ENCODE results near the gene HLCS. TPM values are rescaled to one million over a fixed set of nuclear protein-coding genes. Genes with fewer than 3 reads are reported as not detected.

Gene HLCS
- total RNA-seq, 1 donor = 44.3 TPM

DNA sequence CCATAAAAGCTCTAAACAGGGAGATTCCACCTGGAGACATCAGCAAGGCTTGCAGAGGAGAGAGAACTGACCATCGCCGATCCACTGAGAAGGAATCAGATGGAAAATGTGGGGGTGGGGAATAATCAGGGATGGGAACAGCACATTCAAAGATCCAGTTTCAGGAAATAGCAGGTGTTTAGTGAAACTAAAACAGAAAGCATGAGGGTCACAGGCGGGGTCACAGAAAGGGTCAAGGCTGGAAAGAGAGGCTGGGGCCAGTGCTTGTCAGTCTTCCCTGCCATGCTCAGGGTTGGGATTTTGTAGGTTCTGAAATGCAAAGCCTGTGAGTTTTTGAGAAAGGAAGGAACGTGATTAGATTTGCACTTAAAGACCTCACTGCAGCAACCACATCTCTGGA lies 103.2 kb downstream of the HLCS start:
- DNase-seq (ENCODE audit: low read depth) = no peak
- TF ChIP-seq, protein P1, sequence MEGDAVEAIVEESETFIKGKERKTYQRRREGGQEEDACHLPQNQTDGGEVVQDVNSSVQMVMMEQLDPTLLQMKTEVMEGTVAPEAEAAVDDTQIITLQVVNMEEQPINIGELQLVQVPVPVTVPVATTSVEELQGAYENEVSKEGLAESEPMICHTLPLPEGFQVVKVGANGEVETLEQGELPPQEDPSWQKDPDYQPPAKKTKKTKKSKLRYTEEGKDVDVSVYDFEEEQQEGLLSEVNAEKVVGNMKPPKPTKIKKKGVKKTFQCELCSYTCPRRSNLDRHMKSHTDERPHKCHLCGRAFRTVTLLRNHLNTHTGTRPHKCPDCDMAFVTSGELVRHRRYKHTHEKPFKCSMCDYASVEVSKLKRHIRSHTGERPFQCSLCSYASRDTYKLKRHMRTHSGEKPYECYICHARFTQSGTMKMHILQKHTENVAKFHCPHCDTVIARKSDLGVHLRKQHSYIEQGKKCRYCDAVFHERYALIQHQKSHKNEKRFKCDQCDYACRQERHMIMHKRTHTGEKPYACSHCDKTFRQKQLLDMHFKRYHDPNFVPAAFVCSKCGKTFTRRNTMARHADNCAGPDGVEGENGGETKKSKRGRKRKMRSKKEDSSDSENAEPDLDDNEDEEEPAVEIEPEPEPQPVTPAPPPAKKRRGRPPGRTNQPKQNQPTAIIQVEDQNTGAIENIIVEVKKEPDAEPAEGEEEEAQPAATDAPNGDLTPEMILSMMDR (IDR thresholded peaks at IDR 0.05; ENCODE audit: insufficient read depth, low read length) = no peak
- no peak overlapping the region for H3K4me3 ChIP-seq (ENCODE audit: low read depth, low read length)

DNA sequence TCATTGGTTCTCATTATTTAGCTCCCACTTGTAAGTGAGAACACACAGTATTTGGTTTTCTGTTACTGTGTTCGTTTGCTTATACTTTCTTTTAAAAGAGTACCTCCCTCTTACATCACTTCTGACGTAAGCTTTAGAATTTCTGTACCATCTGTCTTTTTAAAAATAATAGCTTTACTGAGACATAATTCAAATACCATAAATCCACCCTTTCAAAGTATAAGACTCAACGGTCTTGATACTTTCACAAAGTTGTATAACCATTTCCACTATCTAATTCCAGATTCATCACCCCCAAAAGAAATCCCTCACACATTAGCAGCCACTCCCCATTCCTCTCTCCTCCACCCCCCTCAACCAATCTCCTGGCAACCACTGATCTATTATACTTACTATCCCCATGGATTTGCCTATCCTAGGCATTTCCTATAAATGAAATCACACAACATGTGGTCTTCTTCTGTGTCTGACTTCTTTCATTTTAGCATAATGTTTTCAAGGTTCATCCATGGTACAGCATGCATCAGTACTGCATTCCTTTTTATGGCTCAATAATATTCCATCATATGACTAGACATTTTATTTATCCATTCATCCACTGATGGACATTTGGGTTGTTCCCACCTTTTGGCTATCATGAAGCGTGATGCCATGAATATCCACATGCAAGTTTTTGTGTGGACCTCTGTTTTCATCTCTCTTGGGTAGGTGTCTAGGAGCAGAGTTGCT lies 104.7 kb downstream of the HLCS start:
- TF ChIP-seq, protein P1 (IDR thresholded peaks at IDR 0.05; ENCODE audit: insufficient read depth, low read length) = no peak
- H3K4me3 ChIP-seq (ENCODE audit: low read depth, low read length) = no peak overlapping the region
- DNase-seq (ENCODE audit: low read depth) = peak; percentile 18

DNA sequence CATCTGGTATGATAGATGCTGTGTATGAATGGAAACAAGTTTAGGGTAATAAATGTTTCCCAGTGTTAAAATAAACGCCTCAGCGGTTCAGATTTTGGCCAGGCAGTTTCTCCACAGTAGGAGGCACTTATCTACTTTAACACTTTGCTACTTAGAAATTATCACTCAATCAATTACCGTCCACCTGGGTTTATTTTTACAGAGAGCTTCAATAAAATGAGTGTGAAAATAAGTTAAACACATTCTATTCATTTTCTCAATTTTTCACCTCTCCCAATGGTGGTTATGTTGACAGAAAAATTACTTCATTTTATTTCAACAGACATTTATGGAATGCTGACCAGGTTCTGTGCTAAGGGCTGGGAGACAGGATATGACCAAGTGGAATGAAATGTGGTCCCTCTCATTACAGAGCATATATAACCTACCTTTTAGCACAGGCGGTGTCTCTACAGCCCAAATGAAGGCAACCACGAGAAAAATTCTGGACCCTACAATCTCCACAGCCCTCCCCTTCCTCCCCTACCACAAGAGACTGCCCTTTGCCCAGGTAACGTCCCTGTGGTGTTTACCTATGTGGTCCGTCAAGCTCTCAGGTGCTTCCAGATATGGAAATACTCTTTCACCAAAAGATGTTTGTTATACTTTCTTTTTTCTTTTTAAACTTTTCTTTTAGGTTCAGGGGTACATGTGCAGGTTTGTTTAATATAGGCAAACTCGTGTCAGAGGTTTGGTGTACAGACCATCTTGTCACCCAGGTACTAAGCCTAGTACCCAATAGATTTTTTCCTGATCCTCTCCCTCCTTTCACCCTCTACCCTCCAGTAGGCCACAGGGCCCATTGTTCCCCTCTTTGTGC lies 105.5 kb downstream of the HLCS start:
- DNase-seq (ENCODE audit: low read depth) = peak; percentile 63
- TF ChIP-seq, protein P1 (IDR thresholded peaks at IDR 0.05; ENCODE audit: insufficient read depth, low read length) = no peak
- no peak overlapping the region for H3K4me3 ChIP-seq (ENCODE audit: low read depth, low read length)

DNA sequence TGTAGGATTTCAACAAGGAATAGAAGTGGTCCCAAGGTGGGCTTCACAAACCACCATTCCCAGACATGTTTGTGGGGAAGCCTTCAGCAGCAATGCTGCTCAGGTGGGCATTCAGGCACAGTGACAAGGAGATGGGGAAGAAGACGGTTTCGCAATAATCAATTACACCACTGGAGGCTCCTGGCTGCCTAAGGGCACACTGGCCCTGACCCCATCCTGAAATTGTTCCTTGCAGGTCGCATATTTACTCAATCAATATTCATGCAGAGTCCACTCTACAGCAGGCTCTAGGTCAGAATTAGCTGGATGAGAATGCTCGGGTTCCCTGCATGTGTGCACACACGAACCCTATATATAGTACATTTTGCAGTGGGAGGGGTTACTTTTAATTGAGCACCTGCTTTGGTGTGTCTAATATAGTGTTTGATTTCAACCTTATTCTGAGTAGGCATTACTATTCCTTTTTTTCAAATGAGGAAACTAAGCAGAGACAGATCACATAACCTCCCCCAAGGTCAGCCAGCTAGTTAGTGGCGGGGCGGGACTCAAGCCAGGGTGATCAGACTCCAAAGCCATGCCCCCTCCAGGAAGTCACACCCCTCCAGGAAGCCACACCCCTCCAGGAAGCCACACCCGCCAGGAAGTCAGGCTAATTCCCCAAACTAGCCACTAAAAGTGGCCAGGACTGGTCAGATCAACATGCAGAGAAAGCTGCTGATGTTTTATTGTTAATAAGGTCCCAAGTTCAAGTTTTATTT lies 106.5 kb downstream of the HLCS start:
- DNase-seq (ENCODE audit: low read depth) = no peak
- TF ChIP-seq, protein P1 (IDR thresholded peaks at IDR 0.05; ENCODE audit: insufficient read depth, low read length) = no peak
- no peak overlapping the region for H3K4me3 ChIP-seq (ENCODE audit: low read depth, low read length)

DNA sequence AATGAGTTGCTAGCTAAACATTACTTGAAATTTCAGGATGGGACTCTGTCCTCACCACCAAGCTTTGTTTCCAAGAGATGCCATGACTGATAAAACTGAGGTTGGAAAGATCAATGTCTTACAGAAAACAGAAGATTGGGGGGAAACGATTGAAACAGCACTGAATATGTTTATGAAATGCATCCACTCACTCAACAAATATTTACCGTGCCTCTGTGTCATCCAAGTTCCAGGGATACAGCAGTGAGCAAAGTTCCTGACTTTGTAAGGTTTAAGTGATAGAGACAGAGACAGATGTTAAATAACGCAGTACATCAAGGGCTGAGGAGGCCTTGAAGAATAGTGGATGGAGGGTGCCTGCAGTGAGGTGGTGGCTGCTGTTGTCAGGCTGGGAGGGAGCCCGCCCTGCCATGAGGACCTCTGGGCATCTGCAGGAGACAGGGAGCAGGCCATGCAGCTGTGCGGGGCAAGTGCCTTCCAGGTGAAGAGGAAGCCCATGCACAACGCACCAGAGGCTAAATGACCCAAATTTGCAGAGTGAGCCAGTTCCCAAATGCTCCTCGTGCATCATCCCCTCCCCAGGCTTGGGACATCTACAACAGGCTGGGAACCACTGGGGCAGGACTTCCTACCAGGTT lies 108.0 kb downstream of the HLCS start:
- H3K4me3 ChIP-seq (ENCODE audit: low read depth, low read length) = no peak overlapping the region
- TF ChIP-seq, protein P1 (IDR thresholded peaks at IDR 0.05; ENCODE audit: insufficient read depth, low read length) = no peak
- DNase-seq (ENCODE audit: low read depth) = no peak

DNA sequence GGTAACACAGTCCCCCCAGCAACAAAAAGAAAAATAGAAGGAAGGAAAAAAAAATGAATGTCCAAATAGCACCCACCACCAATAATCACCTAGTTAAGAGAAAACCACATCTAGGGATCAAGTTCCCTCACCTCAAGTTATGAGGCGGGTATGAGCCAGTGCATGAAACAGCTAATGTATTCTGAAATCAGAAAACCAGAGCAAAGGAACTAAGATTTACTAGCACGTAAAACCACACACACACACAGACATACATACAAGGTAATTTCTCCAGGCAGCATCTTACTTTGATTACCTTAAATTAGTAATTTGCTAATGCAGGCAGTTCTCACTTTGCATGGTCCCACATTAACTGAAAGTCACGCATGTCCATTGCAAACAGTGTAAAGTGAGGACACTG lies 109.8 kb downstream of the HLCS start:
- DNase-seq (ENCODE audit: low read depth) = no peak
- TF ChIP-seq, protein P1 (IDR thresholded peaks at IDR 0.05; ENCODE audit: insufficient read depth, low read length) = no peak
- no peak overlapping the region for H3K4me3 ChIP-seq (ENCODE audit: low read depth, low read length)
